Measurements from ENCODE around the gene RPRD2. TPM values are rescaled to one million over a fixed set of nuclear protein-coding genes. Genes with fewer than 3 reads are reported as not detected.
A peak's percentile ranks its signal among the peaks of the same experiment; 100 is the strongest.

Gene RPRD2
- total RNA-seq, 2 experiments from 2014 or later = 27.1 to 27.9 TPM

DNA sequence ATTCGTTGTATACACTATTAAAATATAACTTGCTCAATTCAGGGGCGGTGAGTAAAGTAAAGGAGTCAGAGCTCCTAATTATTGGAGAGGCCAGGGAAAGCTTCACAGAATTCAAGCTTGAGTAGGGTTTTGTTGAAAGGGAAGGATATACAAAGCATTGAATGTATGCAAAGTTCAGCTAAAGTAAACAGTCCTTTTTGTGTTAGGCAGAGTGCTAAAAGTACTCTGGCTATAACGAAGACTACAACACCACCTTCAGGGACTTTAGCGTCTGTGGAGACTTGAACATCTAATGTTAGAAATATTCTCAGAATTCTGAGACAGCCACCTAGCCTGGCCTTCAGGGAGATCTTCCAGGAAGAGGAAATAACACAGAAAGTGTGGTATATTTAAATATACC lies 152.7 kb downstream of the RPRD2 start:
- TF ChIP-seq, protein P1, sequence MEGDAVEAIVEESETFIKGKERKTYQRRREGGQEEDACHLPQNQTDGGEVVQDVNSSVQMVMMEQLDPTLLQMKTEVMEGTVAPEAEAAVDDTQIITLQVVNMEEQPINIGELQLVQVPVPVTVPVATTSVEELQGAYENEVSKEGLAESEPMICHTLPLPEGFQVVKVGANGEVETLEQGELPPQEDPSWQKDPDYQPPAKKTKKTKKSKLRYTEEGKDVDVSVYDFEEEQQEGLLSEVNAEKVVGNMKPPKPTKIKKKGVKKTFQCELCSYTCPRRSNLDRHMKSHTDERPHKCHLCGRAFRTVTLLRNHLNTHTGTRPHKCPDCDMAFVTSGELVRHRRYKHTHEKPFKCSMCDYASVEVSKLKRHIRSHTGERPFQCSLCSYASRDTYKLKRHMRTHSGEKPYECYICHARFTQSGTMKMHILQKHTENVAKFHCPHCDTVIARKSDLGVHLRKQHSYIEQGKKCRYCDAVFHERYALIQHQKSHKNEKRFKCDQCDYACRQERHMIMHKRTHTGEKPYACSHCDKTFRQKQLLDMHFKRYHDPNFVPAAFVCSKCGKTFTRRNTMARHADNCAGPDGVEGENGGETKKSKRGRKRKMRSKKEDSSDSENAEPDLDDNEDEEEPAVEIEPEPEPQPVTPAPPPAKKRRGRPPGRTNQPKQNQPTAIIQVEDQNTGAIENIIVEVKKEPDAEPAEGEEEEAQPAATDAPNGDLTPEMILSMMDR (IDR thresholded peaks at IDR 0.05) = no peak
- no peaks in the 10 kb centered on the region for H3K36me3 ChIP-seq (ENCODE audit: insufficient read depth, low read length)
- no peak overlapping the region for H3K4me3 ChIP-seq (ENCODE audit: low read length)
- Mint-ChIP-seq H3K36me3 (ENCODE audit: low read depth) (no peaks in the 10 kb centered on the region), H3K4me1 (ENCODE audit: low read depth) (peaks cover 20% of the 10 kb centered on the region), H3K27me3 (no peaks in the 10 kb centered on the region), H3K27ac (no peak overlapping the region), H3K4me3 (peak overlapping the region; percentile 87), H3K9me3 (no peaks in the 10 kb centered on the region)
- DNase-seq = no peak
- POLR2A ChIA-PET = interaction anchor here (0.6 to 2.5 kb wide), 9 partner anchors 30 to 480 kb away, joined by 3 to 17 read pairs (median 7); partner anchors contain the start of genes ENSA, MCL1, RPRD2 and TARS2
- CTCF ChIA-PET = interaction anchor here (1.4 kb wide), 1 partner anchor 15 kb away, joined by 11 read pairs; no protein-coding TSS in a partner anchor
- ATAC-seq (ENCODE audit: poor library complexity) = no peak
- no peak overlapping the region for H3K27ac ChIP-seq (ENCODE audit: low read depth in 1 of 2, low read length in 2 of 2)
- peaks cover 17% of the 10 kb centered on the region for H3K4me1 ChIP-seq (ENCODE audit: insufficient read depth, low read length)
- no peaks in the 10 kb centered on the region for H3K9me3 ChIP-seq (ENCODE audit: control insufficient read depth in 1 of 2, insufficient read depth in 1 of 2, low read length in 2 of 2)
- H3K27me3 ChIP-seq (ENCODE audit: control insufficient read depth in 1 of 2, insufficient read depth in 2 of 2, low read length in 2 of 2) = no peaks in the 10 kb centered on the region
- intact Hi-C loops (cut with DNase I, micrococcal nuclease) = no loop called here

DNA sequence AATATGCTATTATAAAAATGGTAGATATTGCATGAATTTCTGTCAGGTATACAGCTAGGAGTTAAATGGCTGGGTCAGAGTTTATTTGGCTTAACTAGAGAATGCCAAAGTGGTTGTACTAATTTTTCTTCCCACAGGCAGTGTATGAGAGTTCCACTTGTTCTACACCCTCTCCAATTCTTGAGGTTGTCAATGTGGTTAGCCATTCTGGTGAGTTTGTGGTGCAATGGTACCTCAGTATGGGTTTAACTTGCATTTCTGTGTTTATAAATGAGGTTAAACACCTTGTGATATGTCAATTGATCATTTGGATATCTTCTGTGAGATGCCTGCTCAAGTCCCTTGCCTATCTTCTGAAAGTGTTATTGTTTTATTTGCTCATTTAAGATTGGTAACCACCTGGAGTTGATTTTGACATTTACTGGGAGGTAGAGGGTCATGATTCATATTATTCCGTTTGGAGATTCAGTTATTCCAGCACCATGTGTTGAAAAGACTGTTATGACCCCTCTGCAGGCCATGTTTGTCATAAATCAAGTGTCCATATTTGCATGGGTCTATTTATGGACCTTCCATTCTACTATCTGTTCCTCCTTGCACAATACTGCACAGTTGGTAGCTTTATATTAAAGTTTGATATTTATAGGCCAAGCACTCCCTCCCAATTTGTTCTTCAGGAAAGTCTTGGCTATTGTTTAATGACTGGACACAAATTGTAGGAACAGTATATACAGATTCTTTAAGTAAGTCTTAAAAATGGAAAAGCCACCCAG lies 157.4 kb downstream of the RPRD2 start:
- Histone ChIP-seq H3K27ac (ENCODE audit: low read depth in 1 of 2, low read length in 2 of 2) (no peak overlapping the region), H3K4me1 (ENCODE audit: insufficient read depth, low read length) (peaks cover 1% of the 10 kb centered on the region), H3K36me3 (ENCODE audit: insufficient read depth, low read length) (no peaks in the 10 kb centered on the region), H3K9me3 (ENCODE audit: control insufficient read depth in 1 of 2, insufficient read depth in 1 of 2, low read length in 2 of 2) (no peaks in the 10 kb centered on the region), H3K27me3 (ENCODE audit: control insufficient read depth in 1 of 2, insufficient read depth in 2 of 2, low read length in 2 of 2) (no peaks in the 10 kb centered on the region), H3K4me3 (ENCODE audit: low read length) (no peak overlapping the region)
- ChIA-PET POLR2A (no interaction called here), CTCF (interaction anchor here (1.4 to 1.9 kb wide), 2 partner anchors 11 to 108 kb away, joined by 4 to 6 read pairs; partner anchors contain the start of gene ENSA)
- no peak overlapping the region for H3K4me3 Mint-ChIP-seq
- H3K4me1 Mint-ChIP-seq (ENCODE audit: low read depth) = peaks cover 5% of the 10 kb centered on the region
- H3K36me3 Mint-ChIP-seq (ENCODE audit: low read depth) = no peaks in the 10 kb centered on the region
- no peaks in the 10 kb centered on the region for H3K9me3 Mint-ChIP-seq
- TF ChIP-seq, protein P1 (IDR thresholded peaks at IDR 0.05) = no peak
- intact Hi-C loops (cut with DNase I, micrococcal nuclease) = no loop called here
- DNase-seq (no peak), ATAC-seq (ENCODE audit: poor library complexity) (no peak)
- H3K27ac Mint-ChIP-seq = no peak overlapping the region
- H3K27me3 Mint-ChIP-seq = no peaks in the 10 kb centered on the region

DNA sequence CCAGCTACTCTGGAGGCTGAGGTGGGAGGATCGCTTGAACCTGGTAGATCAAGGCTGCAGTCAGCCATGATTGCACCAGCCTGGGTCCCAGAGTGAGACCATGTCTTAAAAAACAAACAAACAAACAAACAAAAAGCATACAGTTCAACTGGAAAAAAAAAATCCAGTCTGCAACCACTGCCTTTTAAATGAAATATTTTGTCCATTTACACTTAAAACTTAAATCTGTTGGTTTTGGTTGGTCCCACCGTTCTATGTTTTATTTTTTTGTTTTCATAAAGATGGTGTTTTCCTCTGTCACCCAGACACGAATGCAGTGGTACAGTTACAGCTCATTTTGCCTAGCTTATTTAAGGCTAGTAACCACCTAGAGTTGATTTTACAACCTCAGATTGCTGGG lies 161.4 kb downstream of the RPRD2 start:
- Histone ChIP-seq H3K27me3 (ENCODE audit: control insufficient read depth in 1 of 2, insufficient read depth in 2 of 2, low read length in 2 of 2) (no peaks in the 10 kb centered on the region), H3K36me3 (ENCODE audit: insufficient read depth, low read length) (no peaks in the 10 kb centered on the region), H3K4me3 (ENCODE audit: low read length) (no peak overlapping the region), H3K27ac (ENCODE audit: low read depth in 1 of 2, low read length in 2 of 2) (no peak overlapping the region), H3K9me3 (ENCODE audit: control insufficient read depth in 1 of 2, insufficient read depth in 1 of 2, low read length in 2 of 2) (no peaks in the 10 kb centered on the region), H3K4me1 (ENCODE audit: insufficient read depth, low read length) (no peaks in the 10 kb centered on the region)
- POLR2A ChIA-PET = interaction anchor here (1.1 kb wide), 1 partner anchor 26 kb away, joined by 5 read pairs; no protein-coding TSS in a partner anchor
- Mint-ChIP-seq H3K27ac (no peak overlapping the region), H3K9me3 (no peaks in the 10 kb centered on the region), H3K36me3 (ENCODE audit: low read depth) (no peaks in the 10 kb centered on the region), H3K4me1 (ENCODE audit: low read depth) (no peaks in the 10 kb centered on the region), H3K4me3 (no peak overlapping the region), H3K27me3 (no peaks in the 10 kb centered on the region)
- TF ChIP-seq, protein P1 (IDR thresholded peaks at IDR 0.05) = no peak
- CTCF ChIA-PET = no interaction called here
- intact Hi-C loops (cut with DNase I, micrococcal nuclease) = no loop called here
- ATAC-seq (ENCODE audit: poor library complexity) (no peak), DNase-seq (no peak)

Small RNA genes within 50 kb of the gene (microRNA-seq; reads per million reads assigned to microRNA genes)
- not detected for gene MIR6878 (ENCODE audit: borderline microRNAs expressed, borderline replicate concordance)

Other genes with a start within 250 kb of the RPRD2 start
- 100 to 1,000 TPM in 1 of 2 experiments, 10 to 100 TPM in 1; 97.6 to 110 TPM for gene PLEKHO1, start 214.2 kb upstream of the RPRD2 start, total RNA-seq
- gene ANP32E, start 128.0 kb upstream of the RPRD2 start, total RNA-seq = 10 to 100 TPM; 31.9 to 32.9 TPM
- gene CA14, start 106.4 kb upstream of the RPRD2 start, total RNA-seq = not detected
- 100 to 1,000 TPM; 115 to 122 TPM for gene APH1A, start 95.1 kb upstream of the RPRD2 start, total RNA-seq
- gene C1orf54, start 91.4 kb upstream of the RPRD2 start, total RNA-seq = 1 to 10 TPM; 4.1 to 4.4 TPM
- gene CIART, start 81.6 kb upstream of the RPRD2 start, total RNA-seq = 1 to 10 TPM; 4.0 to 4.5 TPM
- gene MRPS21, start 70.3 kb upstream of the RPRD2 start, total RNA-seq = 10 to 100 TPM; 48.5 to 52.0 TPM
- 100 to 1,000 TPM; 136 to 153 TPM for gene PRPF3, start 42.6 kb upstream of the RPRD2 start, total RNA-seq
- 10 to 100 TPM; 22.8 to 25.3 TPM for gene TARS2, start 123.3 kb downstream of the RPRD2 start, total RNA-seq
- under 1 TPM in 1 of 2 experiments, not detected in 1; 0.31 TPM for gene ECM1, start 144.0 kb downstream of the RPRD2 start, total RNA-seq
- not detected for gene FALEC, start 151.6 kb downstream of the RPRD2 start, total RNA-seq
- under 1 TPM; 0.16 to 0.22 TPM for gene ADAMTSL4, start 185.3 kb downstream of the RPRD2 start, total RNA-seq
- 100 to 1,000 TPM; 737 to 747 TPM for gene MCL1, start 215.5 kb downstream of the RPRD2 start, total RNA-seq